Nephron (organoid): ENCODE results near the gene VWF.

Experiments
- H3K27ac Mint-ChIP-seq, 3 experiments: 2 replicates each; pipeline ENCODE4 v1.8.0; 2020; ENCODE audit warnings: mixed read lengths in 3 of 3, mild to moderate bottlenecking in 2 of 3, moderate library complexity in 1 of 3
- H3K27me3 Mint-ChIP-seq: 2 replicates; pipeline ENCODE4 v1.8.0; 2021; ENCODE audit warnings: low read depth, mild to moderate bottlenecking, moderate library complexity, mixed read lengths
- H3K36me3 Mint-ChIP-seq: 2 replicates; pipeline ENCODE4 v1.8.0; 2020; ENCODE audit warnings: low read depth, mixed read lengths
- H3K4me1 Mint-ChIP-seq: 2 replicates; pipeline ENCODE4 v1.8.0; 2020; ENCODE audit warnings: mixed read lengths
- H3K4me3 Mint-ChIP-seq, 3 experiments: 2 replicates each; pipeline ENCODE4 v1.8.0; 2020; ENCODE audit warnings: mild to moderate bottlenecking in 3 of 3, mixed read lengths in 3 of 3, moderate library complexity in 2 of 3
- H3K9me3 Mint-ChIP-seq: 2 replicates; pipeline ENCODE4 v1.8.0; 2020; ENCODE audit warnings: mixed read lengths
- CTCF ChIP-seq, 3 experiments: fragments of 200-600 bp; sonication (generic); IDR thresholded peaks; one replicate each; pipeline ENCODE4 v1.5.0; 2021; ENCODE audit warnings: antibody characterized with exemption in 3 of 3; ENCODE audit not compliant: unreplicated experiment in 3 of 3

VWF gene

GRCh38 chr12:5913387-5913786 lies 211.1 kb downstream of the VWF start:
- Mint-ChIP-seq H3K4me1 (no peaks in the 10 kb centered on the region), H3K4me3 (no peak overlapping the region), H3K27ac (no peak overlapping the region), H3K27me3 (peaks cover 25% of the 10 kb centered on the region), H3K9me3 (no peaks in the 10 kb centered on the region), H3K36me3 (no peaks in the 10 kb centered on the region)
- no peak for TF ChIP-seq CTCF (IDR thresholded peaks at IDR 0.05; ENCODE audit: unreplicated experiment in 3 of 3)

- peak in 1 of 3 experiments; percentile 44 for TF ChIP-seq CTCF (IDR thresholded peaks at IDR 0.05; ENCODE audit: unreplicated experiment in 3 of 3)
- Mint-ChIP-seq H3K27me3 (peaks cover 28% of the 10 kb centered on the region), H3K4me3 (no peak overlapping the region), H3K36me3 (no peaks in the 10 kb centered on the region), H3K4me1 (no peaks in the 10 kb centered on the region), H3K9me3 (no peaks in the 10 kb centered on the region), H3K27ac (no peak overlapping the region)
These were observed 211.8 kb downstream of the VWF start for GRCh38 chr12:5912437-5913334.

GRCh38 chr12:5912011-5912410 lies 212.5 kb downstream of the VWF start:
- Mint-ChIP-seq H3K36me3 (no peaks in the 10 kb centered on the region), H3K4me3 (no peak overlapping the region), H3K9me3 (no peaks in the 10 kb centered on the region), H3K4me1 (no peaks in the 10 kb centered on the region), H3K27ac (no peak overlapping the region), H3K27me3 (peaks cover 28% of the 10 kb centered on the region)
- TF ChIP-seq CTCF (IDR thresholded peaks at IDR 0.05; ENCODE audit: unreplicated experiment in 3 of 3), result no peak

GRCh38 chr12:5910790-5911548 lies 213.5 kb downstream of the VWF start:
- H3K4me1 Mint-ChIP-seq, result no peaks in the 10 kb centered on the region
- H3K27me3 Mint-ChIP-seq, result peaks cover 28% of the 10 kb centered on the region
- no peak for TF ChIP-seq CTCF (IDR thresholded peaks at IDR 0.05; ENCODE audit: unreplicated experiment in 3 of 3)
- H3K27ac Mint-ChIP-seq, result no peak overlapping the region
- H3K9me3 Mint-ChIP-seq, result no peaks in the 10 kb centered on the region
- no peak overlapping the region for H3K4me3 Mint-ChIP-seq
- H3K36me3 Mint-ChIP-seq, result no peaks in the 10 kb centered on the region

GRCh38 chr12:5909560-5909959 lies 214.9 kb downstream of the VWF start:
- Mint-ChIP-seq H3K4me3 (no peak overlapping the region), H3K4me1 (no peaks in the 10 kb centered on the region), H3K9me3 (no peaks in the 10 kb centered on the region), H3K27me3 (peaks cover 32% of the 10 kb centered on the region), H3K36me3 (no peaks in the 10 kb centered on the region), H3K27ac (no peak overlapping the region)
- no peak for TF ChIP-seq CTCF (IDR thresholded peaks at IDR 0.05; ENCODE audit: unreplicated experiment in 3 of 3)
